ENCODE measurements around the gene RIMS1. TPM values are rescaled to one million over a fixed set of nuclear protein-coding genes. Genes with fewer than 3 reads are reported as not detected.

RIMS1 gene
- total RNA-seq, 2 experiments from 2014 or later: not detected

DNA sequence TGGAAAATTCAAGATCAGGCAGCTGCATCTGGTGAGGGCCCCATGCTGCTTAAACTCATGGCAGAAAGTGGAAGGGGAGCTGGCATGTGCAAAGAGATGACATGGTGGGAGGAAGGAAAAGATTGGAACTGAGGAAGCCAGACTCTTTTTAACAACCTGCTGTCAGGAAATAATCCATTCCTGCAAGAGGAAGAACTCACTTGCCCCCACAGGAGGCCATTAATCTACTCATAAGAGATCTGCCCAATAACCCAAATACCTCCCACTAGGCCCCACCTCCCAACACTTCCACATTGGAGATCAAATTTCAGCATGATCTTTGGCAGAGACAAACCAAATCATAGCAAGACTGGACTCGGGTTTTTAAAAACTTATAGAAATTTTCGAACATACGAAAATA is 535.0 kb downstream of the RIMS1 start:
- no peaks in the 10 kb centered on the region for H3K36me3 Mint-ChIP-seq (ENCODE audit: low read depth)
- H3K9me3 Mint-ChIP-seq (ENCODE audit: low read depth): no peaks in the 10 kb centered on the region
- no peak overlapping the region for H3K4me3 Mint-ChIP-seq
- H3K27ac Mint-ChIP-seq: no peak overlapping the region
- no peak for DNase-seq
- ATAC-seq: no peak
- intact Hi-C loops (cut with DNase I, micrococcal nuclease): no loop called here
- H3K27me3 Mint-ChIP-seq: peaks cover 2% of the 10 kb centered on the region
- POLR2A ChIA-PET: no interaction called here
- no peaks in the 10 kb centered on the region for H3K4me1 Mint-ChIP-seq
- CTCF ChIA-PET: interaction anchor here (1.0 to 4.9 kb wide), 2 partner anchors 11 to 709 kb away, joined by 3 to 41 read pairs; no protein-coding TSS in a partner anchor

DNA sequence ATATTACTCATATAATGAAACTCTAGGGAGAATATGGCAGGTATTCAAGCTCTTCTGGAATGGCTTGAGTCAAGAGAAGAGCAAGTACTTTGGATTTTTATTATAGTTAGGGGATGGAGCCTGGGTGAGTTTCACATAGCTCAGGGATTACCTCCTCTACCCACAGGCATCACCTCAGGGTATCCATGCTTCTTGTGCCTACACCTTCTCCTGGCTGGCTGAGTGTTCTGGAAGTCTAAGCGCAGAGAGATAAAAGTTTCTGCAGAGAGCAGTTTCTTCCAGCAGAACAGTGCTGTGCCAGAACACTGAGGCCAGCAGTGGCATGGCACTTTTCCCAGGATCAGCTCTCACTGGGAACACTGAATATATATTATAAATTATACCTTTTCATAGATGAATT is 535.8 kb downstream of the RIMS1 start:
- no peak overlapping the region for H3K4me3 Mint-ChIP-seq
- no peak for ATAC-seq
- intact Hi-C loops (cut with DNase I, micrococcal nuclease): no loop called here
- peaks cover 2% of the 10 kb centered on the region for H3K27me3 Mint-ChIP-seq
- DNase-seq: no peak
- no peaks in the 10 kb centered on the region for H3K9me3 Mint-ChIP-seq (ENCODE audit: low read depth)
- ChIA-PET CTCF (interaction anchor here (1.0 to 4.9 kb wide), 3 partner anchors 11 to 708 kb away, joined by 3 to 41 read pairs (median 7); no protein-coding TSS in a partner anchor), POLR2A (no interaction called here)
- no peaks in the 10 kb centered on the region for H3K4me1 Mint-ChIP-seq
- H3K36me3 Mint-ChIP-seq (ENCODE audit: low read depth): no peaks in the 10 kb centered on the region
- H3K27ac Mint-ChIP-seq: no peak overlapping the region

DNA sequence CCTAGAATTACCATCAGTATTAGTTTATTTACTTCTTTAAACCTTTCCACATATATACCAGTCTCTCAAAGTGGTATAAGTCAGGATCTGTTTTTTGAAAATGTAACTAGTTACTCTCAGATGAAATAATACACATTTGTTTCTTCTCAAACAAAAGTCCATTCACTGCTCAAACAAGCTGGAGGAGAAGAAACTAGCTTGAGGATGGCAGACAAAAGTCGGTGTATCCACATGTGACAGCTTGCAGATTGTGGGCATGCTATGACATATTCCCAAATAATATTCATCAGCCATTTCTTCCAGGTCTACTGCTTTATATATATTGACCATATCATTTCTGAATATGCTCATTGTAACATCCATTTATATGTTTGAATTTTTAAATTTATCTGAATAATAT is 538.1 kb downstream of the RIMS1 start:
- Mint-ChIP-seq H3K9me3 (ENCODE audit: low read depth) (no peaks in the 10 kb centered on the region), H3K27me3 (peaks cover 2% of the 10 kb centered on the region), H3K4me1 (no peaks in the 10 kb centered on the region), H3K4me3 (no peak overlapping the region), H3K27ac (no peak overlapping the region), H3K36me3 (ENCODE audit: low read depth) (no peaks in the 10 kb centered on the region)
- CTCF ChIA-PET: interaction anchor here (0.6 to 1.3 kb wide), 4 partner anchors 12 to 705 kb away, joined by 3 to 5 read pairs (median 4); no protein-coding TSS in a partner anchor
- intact Hi-C loops (cut with DNase I, micrococcal nuclease): no loop called here
- DNase-seq (no peak), ATAC-seq (no peak)
- POLR2A ChIA-PET: no interaction called here

DNA sequence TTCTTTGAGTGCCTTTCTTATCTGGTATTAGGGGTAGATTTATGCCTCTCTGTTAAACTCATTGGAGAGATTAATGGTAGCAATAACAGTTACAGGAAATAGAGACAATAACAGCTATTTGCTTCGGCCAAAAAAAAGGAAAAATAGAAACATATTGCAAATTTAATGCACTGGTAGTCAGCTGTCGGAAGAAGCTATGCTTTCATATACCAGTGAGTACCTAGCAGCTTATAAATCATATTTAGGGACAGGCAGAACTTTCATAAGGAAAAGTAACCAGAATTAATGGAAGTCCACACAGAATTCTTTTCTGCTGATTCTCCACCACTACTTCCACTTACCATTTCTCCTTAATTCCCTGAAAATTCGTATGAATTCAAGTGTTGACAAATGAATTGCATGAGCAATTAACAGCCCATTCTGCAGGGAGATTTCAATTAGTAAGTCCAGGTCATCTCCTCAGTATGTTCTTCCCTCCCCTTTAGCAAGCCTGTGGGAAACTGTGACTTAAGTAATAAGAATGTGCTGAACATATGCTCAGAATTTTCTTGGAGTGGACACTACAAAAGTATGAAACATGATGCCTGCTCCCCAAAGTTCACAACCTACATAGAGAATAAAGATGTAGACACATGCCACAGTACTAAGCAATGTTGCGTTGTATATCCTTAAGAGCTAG is 538.8 kb downstream of the RIMS1 start:
- intact Hi-C loops (cut with DNase I, micrococcal nuclease): no loop called here
- POLR2A ChIA-PET: no interaction called here
- DNase-seq (no peak), ATAC-seq (no peak)
- Mint-ChIP-seq H3K27me3 (peaks cover 2% of the 10 kb centered on the region), H3K27ac (no peak overlapping the region), H3K9me3 (ENCODE audit: low read depth) (no peaks in the 10 kb centered on the region), H3K4me3 (no peak overlapping the region), H3K4me1 (no peaks in the 10 kb centered on the region), H3K36me3 (ENCODE audit: low read depth) (no peaks in the 10 kb centered on the region)
- CTCF ChIA-PET: interaction anchor here (0.6 to 1.3 kb wide), 2 partner anchors 13 to 52 kb away, joined by 4 to 5 read pairs; no protein-coding TSS in a partner anchor

DNA sequence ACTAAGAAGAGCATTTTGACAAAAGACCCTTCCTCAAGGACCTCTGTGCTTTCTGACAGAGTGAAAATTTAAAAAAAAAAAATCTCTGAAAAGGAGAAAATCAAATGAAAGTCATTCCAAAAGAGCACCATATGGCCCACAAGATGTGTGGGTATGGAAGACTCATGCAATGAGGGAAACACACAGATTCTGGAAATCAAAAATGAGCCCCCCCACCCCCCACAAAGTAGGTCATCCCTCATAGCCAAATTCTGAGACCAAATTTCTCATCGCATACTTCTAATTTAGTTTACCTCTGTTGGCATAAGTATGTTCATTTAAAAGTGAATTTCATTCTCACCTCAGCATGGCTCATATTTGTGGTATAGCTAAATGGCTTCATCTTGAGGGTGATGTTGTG is 554.3 kb downstream of the RIMS1 start:
- CTCF ChIA-PET: interaction anchor here (1.3 kb wide), 1 partner anchor 9 kb away, joined by 4 read pairs; no protein-coding TSS in a partner anchor
- POLR2A ChIA-PET: no interaction called here
- ATAC-seq (no peak), DNase-seq (no peak)
- no peak overlapping the region for H3K27ac Mint-ChIP-seq
- peaks cover 14% of the 10 kb centered on the region for H3K27me3 Mint-ChIP-seq
- H3K36me3 Mint-ChIP-seq (ENCODE audit: low read depth): no peaks in the 10 kb centered on the region
- H3K4me3 Mint-ChIP-seq: no peak overlapping the region
- H3K9me3 Mint-ChIP-seq (ENCODE audit: low read depth): no peaks in the 10 kb centered on the region
- intact Hi-C loops (cut with DNase I, micrococcal nuclease): no loop called here
- H3K4me1 Mint-ChIP-seq: no peaks in the 10 kb centered on the region

DNA sequence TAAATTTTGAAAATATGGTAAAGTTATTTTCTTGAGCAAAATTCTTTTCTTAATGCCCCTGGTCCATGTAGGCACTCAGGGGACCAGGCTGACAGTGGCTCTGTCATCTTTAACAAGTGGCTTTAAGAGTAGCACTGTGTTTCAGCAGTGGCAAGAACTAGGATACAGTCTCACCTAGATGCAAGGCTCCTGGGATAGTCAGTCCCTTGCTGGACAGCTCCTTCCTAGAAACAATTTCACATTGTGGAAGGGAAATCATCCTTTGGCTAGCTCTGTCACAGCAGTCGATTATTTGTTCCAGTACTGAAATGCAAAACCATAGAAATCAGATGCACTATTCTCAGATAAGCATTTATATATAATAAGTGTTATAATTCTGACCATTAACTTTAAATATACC is 560.1 kb downstream of the RIMS1 start:
- Mint-ChIP-seq H3K9me3 (ENCODE audit: low read depth) (no peaks in the 10 kb centered on the region), H3K27me3 (peaks cover 7% of the 10 kb centered on the region), H3K4me3 (no peak overlapping the region), H3K27ac (no peak overlapping the region), H3K36me3 (ENCODE audit: low read depth) (no peaks in the 10 kb centered on the region), H3K4me1 (no peaks in the 10 kb centered on the region)
- ChIA-PET POLR2A (no interaction called here), CTCF (interaction anchor here (0.6 kb wide), 1 partner anchor 11 kb away, joined by 3 read pairs; no protein-coding TSS in a partner anchor)
- DNase-seq (no peak), ATAC-seq (no peak)
- intact Hi-C loops (cut with DNase I, micrococcal nuclease): no loop called here
